Activated T-helper 2 cell treated with anti-CD3 and anti-CD28 coated beads, Interferon-gamma antibody, Interleukin-2, Interleukin-4, amounts not matched to agents 10 μg/mL and 5 μg/mL and 100 μg/mL, durations not matched to agents 14 hours and 24 hours and 36 hours (primary cell): ENCODE measurements around the gene IDI2. TPM values are rescaled to one million over a fixed set of nuclear protein-coding genes. Genes with fewer than 3 reads are reported as not detected.
"Not testable (repeated sequence)": the region's sequence is repeated elsewhere in the genome, so short reads cannot be mapped to it uniquely, and the experiment has no call there.

Source experiments
- DNase-seq: peaks from one replicate; pipeline ENCODE4 v3.0.0; 2021; ENCODE audit warnings: low spot score
- H3K27ac Mint-ChIP-seq: one replicate; pipeline ENCODE4 v1.8.0; 2021; ENCODE audit warnings: mixed read lengths
- H3K27me3 Mint-ChIP-seq: one replicate; pipeline ENCODE4 v1.8.0; 2021; ENCODE audit warnings: low read depth, mixed read lengths
- H3K36me3 Mint-ChIP-seq: one replicate; pipeline ENCODE4 v1.8.0; 2021; ENCODE audit warnings: low read depth, mixed read lengths
- H3K4me1 Mint-ChIP-seq: one replicate; pipeline ENCODE4 v1.8.0; 2021; ENCODE audit warnings: low read depth, mixed read lengths
- H3K4me3 Mint-ChIP-seq: one replicate; pipeline ENCODE4 v1.8.0; 2021; ENCODE audit warnings: low read depth, mild to moderate bottlenecking, moderate library complexity, mixed read lengths
- H3K9me3 Mint-ChIP-seq: one replicate; pipeline ENCODE4 v1.8.0; 2021; ENCODE audit warnings: mixed read lengths
- intact Hi-C: fragments of 100-400 bp; cut with micrococcal nuclease; formaldehyde crosslinking; loops from one replicate; pipeline ENCODE4 v1.15.1; 2023
- total RNA-seq: library from RNA; stranded (reverse); gene quantifications from 2 replicates; pipeline ENCODE4 v1.2.3, GENCODE V29; 2022

Gene IDI2
- total RNA-seq, result not detected in 2 replicates

- Mint-ChIP-seq H3K27ac (no peak within 1 kb of the TSS), H3K4me3 (no peak within 1 kb of the TSS), H3K9me3 (no peaks in the 10 kb centered on the region), H3K4me1 (no peaks in the 10 kb centered on the region), H3K27me3 (no peaks in the 10 kb centered on the region), H3K36me3 (peaks cover 16% of the 10 kb centered on the region)
- DNase-seq, result no peak
- intact Hi-C loops, result no loop called here
Observed at GRCh38 chr10:1025683-1026082, at the start of gene IDI2. TSS of gene IDI2 (minus strand) at chr10:1025859. CDS start at chr10:1024723, 1,136 bp downstream.

- Mint-ChIP-seq H3K4me3 (no peak overlapping the region), H3K4me1 (peaks cover 7% of the 10 kb centered on the region), H3K9me3 (no peaks in the 10 kb centered on the region), H3K27ac (peak overlapping the region; percentile 10), H3K27me3 (no peaks in the 10 kb centered on the region), H3K36me3 (peaks cover 51% of the 10 kb centered on the region)
- no peak for DNase-seq
- intact Hi-C loops, result no loop called here
Observed at GRCh38 chr10:1074748-1075308, 49.2 kb upstream of the IDI2 start.

- no peak overlapping the region for H3K27ac Mint-ChIP-seq
- intact Hi-C loops, result no loop called here
- DNase-seq, result no peak
Observed at GRCh38 chr10:1074052-1074747, 48.5 kb upstream of the IDI2 start.

GRCh38 chr10:1070919-1071318 is 45.3 kb upstream of the IDI2 start:
- H3K36me3 Mint-ChIP-seq, result peaks cover 39% of the 10 kb centered on the region
- H3K4me3 Mint-ChIP-seq, result no peak overlapping the region
- no peak overlapping the region for H3K27ac Mint-ChIP-seq
- H3K9me3 Mint-ChIP-seq, result no peaks in the 10 kb centered on the region
- DNase-seq, result no peak
- peaks cover 31% of the 10 kb centered on the region for H3K4me1 Mint-ChIP-seq
- no peaks in the 10 kb centered on the region for H3K27me3 Mint-ChIP-seq
- intact Hi-C loops, result no loop called here

More at GRCh38 chr10:1074052-1074747, 48.5 kb upstream of the IDI2 start:
- peaks cover 12% of the 10 kb centered on the region for H3K4me1 Mint-ChIP-seq
- H3K36me3 Mint-ChIP-seq, result peaks cover 45% of the 10 kb centered on the region
- no peaks in the 10 kb centered on the region for H3K27me3 Mint-ChIP-seq
- H3K4me3 Mint-ChIP-seq, result no peak overlapping the region
- H3K9me3 Mint-ChIP-seq, result no peaks in the 10 kb centered on the region

- no peak for DNase-seq
- peak overlapping the region; percentile 25 for H3K27ac Mint-ChIP-seq
- no peak overlapping the region for H3K4me3 Mint-ChIP-seq
- H3K4me1 Mint-ChIP-seq, result peaks cover 36% of the 10 kb centered on the region
- H3K9me3 Mint-ChIP-seq, result no peaks in the 10 kb centered on the region
- H3K27me3 Mint-ChIP-seq, result no peaks in the 10 kb centered on the region
- intact Hi-C loops, result no loop called here
- H3K36me3 Mint-ChIP-seq, result peaks cover 44% of the 10 kb centered on the region
Observed at GRCh38 chr10:1068380-1069361, 43.0 kb upstream of the IDI2 start.

GRCh38 chr10:1066734-1067133 is 41.1 kb upstream of the IDI2 start:
- H3K4me3 Mint-ChIP-seq, H3K27me3 Mint-ChIP-seq, DNase-seq, intact Hi-C loops, H3K9me3 Mint-ChIP-seq, H3K27ac Mint-ChIP-seq: not testable (repeated sequence)
- H3K4me1 Mint-ChIP-seq, result peaks cover 55% of the 10 kb centered on the region
- peaks cover 45% of the 10 kb centered on the region for H3K36me3 Mint-ChIP-seq

- H3K9me3 Mint-ChIP-seq, result no peaks in the 10 kb centered on the region
- peaks cover 52% of the 10 kb centered on the region for H3K36me3 Mint-ChIP-seq
- H3K4me1 Mint-ChIP-seq, result peaks cover 66% of the 10 kb centered on the region
- no peak overlapping the region for H3K27ac Mint-ChIP-seq
- intact Hi-C loops, result no loop called here
- no peak overlapping the region for H3K4me3 Mint-ChIP-seq
- no peak for DNase-seq
- H3K27me3 Mint-ChIP-seq, result no peaks in the 10 kb centered on the region
Observed at GRCh38 chr10:1064964-1065247, 39.2 kb upstream of the IDI2 start.

GRCh38 chr10:1063232-1063865 is 37.7 kb upstream of the IDI2 start:
- Mint-ChIP-seq H3K27ac (peak overlapping the region; percentile 50), H3K36me3 (peaks cover 56% of the 10 kb centered on the region), H3K27me3 (no peaks in the 10 kb centered on the region), H3K9me3 (no peaks in the 10 kb centered on the region), H3K4me1 (peaks cover 64% of the 10 kb centered on the region), H3K4me3 (peak overlapping the region; percentile 37)
- no peak for DNase-seq
- intact Hi-C loops, result loop anchor here (2.0 kb wide), 1 partner anchor 47 kb away; no protein-coding TSS in a partner anchor

GRCh38 chr10:1061930-1062774 is 36.5 kb upstream of the IDI2 start:
- Mint-ChIP-seq H3K36me3 (peaks cover 58% of the 10 kb centered on the region), H3K27ac (peak overlapping the region; percentile 50), H3K4me1 (peaks cover 66% of the 10 kb centered on the region), H3K9me3 (no peaks in the 10 kb centered on the region), H3K4me3 (peak overlapping the region; percentile 37), H3K27me3 (no peaks in the 10 kb centered on the region)
- DNase-seq, result no peak
- intact Hi-C loops, result loop anchor here (2.0 kb wide), 1 partner anchor 49 kb away; no protein-coding TSS in a partner anchor

- intact Hi-C loops, result loop anchor here (5.0 kb wide), 1 partner anchor 32 kb away; no protein-coding TSS in a partner anchor
- Mint-ChIP-seq H3K27ac (peak overlapping the region; percentile 21), H3K9me3 (no peaks in the 10 kb centered on the region), H3K27me3 (no peaks in the 10 kb centered on the region), H3K4me1 (peaks cover 66% of the 10 kb centered on the region), H3K36me3 (peaks cover 51% of the 10 kb centered on the region), H3K4me3 (no peak overlapping the region)
- no peak for DNase-seq
Observed at GRCh38 chr10:1059902-1060301, 34.2 kb upstream of the IDI2 start.

GRCh38 chr10:1058017-1058416 is 32.4 kb upstream of the IDI2 start:
- H3K4me1 Mint-ChIP-seq, result peaks cover 72% of the 10 kb centered on the region
- H3K9me3 Mint-ChIP-seq, result no peaks in the 10 kb centered on the region
- H3K4me3 Mint-ChIP-seq, result peak overlapping the region; percentile 95
- peaks cover 55% of the 10 kb centered on the region for H3K36me3 Mint-ChIP-seq
- no peak for DNase-seq
- H3K27ac Mint-ChIP-seq, result peak overlapping the region; percentile 87
- no peaks in the 10 kb centered on the region for H3K27me3 Mint-ChIP-seq
- intact Hi-C loops, result loop anchor here (5.0 kb wide), 1 partner anchor 34 kb away; no protein-coding TSS in a partner anchor
